NCI-H526 treated with DMSO at 0.1 percent for 48 hours (cell line): ENCODE measurements around the gene OXCT2.
A peak's percentile ranks its signal among the peaks of the same experiment; 100 is the strongest.
"Not testable (repeated sequence)": the region's sequence is repeated elsewhere in the genome, so short reads cannot be mapped to it uniquely, and the experiment has no call there.

Experiments used
- DNase-seq: peaks from one replicate; lab custom pipeline; 2025; lab: John Stamatoyannopoulos, UW

OXCT2 gene

DNA sequence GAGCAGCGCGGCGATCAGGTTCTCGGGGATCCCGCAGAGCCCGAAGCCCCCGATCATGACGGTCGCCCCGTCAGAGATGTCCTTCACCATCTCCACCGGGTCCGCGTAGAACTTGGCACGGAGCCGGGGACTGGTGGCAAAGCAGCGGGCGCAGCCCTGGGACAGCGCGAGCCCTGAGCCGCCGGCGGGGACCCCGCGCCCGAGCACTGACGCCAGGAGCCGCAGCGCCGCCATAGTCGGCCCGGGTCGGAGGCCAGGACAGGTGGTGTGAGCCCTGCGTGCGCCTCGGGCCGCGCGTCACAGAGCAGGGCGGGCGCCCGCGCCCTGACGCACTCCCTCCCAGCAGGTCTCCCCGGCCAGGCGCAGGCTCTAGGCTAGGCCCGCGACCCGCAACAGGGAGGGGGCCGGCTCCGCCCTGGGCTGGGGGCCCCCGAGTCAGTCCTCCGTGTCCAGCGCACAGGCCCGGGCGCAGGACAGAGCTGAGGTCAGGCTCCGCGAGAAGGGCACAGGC lies at the start of gene OXCT2:
OXCT2 (minus strand) TSS at position 327 of the 511 bp plus-strand sequence; CDS start at position 234, 93 bp downstream.
- DNase-seq: not testable (repeated sequence)

- DNase-seq: no peak
Observed at GRCh38 chr1:39819091-39819812, 48.1 kb upstream of the OXCT2 start.

DNA sequence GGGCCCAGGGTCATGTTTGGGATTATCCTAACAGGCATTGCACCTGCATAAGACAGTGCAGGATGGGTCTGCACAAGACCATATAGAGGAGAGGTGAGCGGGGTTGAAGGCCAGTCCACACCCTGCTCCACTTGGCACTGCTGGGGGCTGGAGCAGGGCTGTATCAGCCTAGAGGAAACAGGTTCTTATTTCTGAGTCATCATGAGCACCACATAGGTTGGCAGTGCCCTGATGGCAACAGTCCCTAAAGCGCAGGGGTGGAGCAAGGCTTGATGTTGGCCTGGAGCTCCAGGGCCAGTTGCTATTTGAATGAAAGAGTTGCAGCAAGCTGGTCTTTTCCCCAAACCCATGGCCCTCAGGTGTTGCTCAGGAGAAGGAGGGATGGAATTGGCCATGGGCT lies 47.3 kb upstream of the OXCT2 start:
- DNase-seq: no peak

DNA sequence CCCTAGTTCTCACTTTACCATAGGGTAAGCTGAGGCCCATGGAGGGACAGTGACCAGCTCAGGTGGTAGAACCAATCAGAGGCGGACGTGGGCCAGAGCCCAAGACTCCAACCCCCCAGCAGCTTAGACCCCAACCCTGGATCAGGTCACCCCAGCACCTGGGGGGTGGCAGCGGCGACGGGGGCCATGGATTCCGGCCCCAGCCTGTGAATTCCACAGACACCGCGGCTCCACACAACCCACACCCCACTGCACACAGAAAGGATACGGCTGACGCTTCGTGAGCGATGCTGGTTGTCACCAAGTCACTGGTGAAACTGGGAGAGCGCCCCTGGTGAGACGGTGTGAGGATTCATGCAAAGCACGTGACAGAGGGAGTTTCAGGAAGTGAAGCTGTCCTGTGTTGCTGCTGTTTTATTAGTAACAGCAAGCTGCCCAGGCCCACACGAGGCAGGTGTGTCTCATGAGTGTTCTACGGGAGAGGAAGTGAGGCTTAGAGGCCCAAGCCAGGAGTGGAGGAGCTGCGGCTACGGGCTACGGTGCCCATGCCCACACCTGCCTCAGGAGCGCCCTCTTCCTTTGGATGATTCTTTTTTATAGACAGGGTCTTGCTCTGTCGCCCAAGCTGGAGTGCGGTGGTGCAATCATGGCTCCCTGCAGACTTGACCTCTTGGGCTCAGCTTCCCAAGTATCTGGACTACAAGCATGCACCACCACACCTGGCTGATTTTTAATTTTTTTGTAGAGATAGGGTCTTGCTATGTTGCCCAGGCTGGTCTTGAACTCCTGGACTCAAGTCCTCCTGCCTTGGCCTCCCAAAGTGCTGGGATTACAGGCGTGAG lies 46.2 kb upstream of the OXCT2 start:
- peak; percentile 88 for DNase-seq

- DNase-seq: peak; percentile 59
Observed at GRCh38 chr1:39816415-39817090, 45.4 kb upstream of the OXCT2 start.

GRCh38 chr1:39812913-39813312 lies 41.8 kb upstream of the OXCT2 start:
- no peak for DNase-seq

GRCh38 chr1:39808784-39809517 lies 37.8 kb upstream of the OXCT2 start:
- DNase-seq: no peak

DNA sequence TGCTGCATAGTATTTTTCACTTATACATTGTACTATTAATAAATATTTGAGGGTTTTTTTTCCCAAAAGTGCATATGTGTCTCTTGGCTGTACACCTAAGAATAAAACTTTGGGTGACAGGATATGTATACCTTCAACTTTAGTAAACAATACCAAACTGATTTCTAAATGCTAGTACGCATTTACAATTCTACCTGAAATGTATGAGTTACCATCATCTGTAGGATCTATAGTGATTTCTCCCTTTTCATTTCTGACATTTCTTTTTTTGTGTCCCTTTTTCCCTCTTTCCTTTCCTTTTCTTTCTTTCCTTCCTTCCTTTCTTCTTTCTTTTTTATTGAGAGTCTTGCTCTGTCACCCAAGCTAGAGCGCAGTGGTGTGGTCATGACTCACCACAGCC lies 34.2 kb upstream of the OXCT2 start:
- DNase-seq: no peak

DNA sequence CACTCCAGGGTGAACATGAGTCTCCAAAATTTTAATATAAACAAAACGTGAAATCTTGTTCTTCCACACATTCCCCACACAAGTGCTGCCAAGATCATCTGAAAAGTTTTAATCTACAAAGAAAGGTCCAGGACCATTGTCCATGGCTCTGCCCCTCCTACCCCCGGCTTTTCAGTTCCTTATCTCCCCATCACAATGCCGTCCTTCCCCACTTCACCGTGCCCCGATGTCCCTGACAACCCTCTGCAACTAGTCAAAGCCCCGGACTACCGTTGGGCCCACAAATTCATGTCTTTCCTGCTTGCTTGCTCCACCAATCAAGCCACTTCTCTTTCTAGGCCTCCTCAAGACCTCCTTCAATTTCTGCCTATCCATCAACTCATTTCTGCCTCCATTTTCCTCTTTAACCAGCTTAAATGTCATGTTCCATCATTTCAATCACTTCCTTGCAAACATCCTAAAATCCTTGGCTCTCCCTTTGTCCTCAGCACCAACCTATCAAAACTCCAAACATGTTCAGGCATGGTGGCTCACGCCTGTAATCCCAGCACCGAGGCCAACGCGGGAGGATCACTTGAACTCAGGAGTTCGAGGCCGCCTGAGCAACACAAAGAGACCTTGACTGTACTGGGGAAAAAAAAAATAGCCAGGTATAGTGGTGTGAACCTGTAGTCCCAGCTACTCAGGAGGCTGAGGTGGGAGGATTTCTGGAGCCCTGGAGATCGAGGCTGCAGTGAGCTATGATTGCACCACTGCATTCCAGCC lies 31.5 kb upstream of the OXCT2 start:
- DNase-seq: no peak

DNA sequence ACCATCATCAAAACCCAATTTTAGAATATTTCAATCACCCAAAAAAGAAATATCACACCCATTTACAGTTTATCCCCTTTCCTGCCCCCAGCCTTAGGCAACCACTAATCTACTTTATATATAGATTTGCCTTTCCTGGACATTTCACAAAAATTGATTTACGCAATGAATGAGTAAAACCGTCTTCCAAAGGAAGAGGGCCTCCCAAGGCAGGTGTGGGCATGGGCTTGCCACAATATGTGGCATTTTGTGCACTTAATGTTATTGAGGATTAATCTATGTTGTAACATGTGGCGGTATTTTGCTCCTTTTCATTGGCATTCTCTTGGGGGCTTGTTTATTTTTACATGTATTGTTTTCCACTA lies 29.3 kb upstream of the OXCT2 start:
- no peak for DNase-seq

DNA sequence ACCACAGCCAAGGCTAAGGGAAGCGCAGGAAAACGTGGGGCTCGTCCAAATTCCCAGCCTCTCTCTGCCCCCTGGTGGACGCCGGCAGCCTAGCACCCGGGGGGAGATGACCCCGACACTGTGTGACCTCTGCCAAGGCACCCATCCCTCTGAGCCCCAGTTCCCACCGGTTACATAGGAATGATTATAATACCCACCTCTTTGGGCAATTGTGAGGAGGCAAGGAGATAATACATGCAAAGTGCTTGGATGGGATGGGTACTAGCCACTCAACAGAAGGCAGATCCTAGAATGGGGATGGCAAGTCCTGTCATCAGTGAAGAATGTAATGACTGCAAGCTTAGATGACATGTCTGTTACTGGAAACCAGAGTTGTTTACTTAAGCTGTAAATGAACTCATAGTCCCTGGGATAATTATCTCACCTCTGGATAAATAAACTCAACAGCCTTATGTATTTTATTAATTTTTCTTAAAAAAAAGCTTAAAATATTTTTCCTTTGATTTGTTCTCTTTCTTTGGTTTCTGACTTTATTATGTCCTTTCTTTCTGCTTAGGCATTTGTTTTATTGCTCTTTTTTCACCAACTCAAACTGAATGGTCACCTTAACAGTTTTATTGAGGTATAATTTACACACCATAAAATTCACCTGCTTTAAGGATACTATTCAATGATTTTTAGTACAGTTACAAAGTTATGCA lies 28.8 kb upstream of the OXCT2 start:
- DNase-seq: peak; percentile 59

- DNase-seq: peak; percentile 92
Observed at GRCh38 chr1:39798859-39799769, 28.0 kb upstream of the OXCT2 start.

DNA sequence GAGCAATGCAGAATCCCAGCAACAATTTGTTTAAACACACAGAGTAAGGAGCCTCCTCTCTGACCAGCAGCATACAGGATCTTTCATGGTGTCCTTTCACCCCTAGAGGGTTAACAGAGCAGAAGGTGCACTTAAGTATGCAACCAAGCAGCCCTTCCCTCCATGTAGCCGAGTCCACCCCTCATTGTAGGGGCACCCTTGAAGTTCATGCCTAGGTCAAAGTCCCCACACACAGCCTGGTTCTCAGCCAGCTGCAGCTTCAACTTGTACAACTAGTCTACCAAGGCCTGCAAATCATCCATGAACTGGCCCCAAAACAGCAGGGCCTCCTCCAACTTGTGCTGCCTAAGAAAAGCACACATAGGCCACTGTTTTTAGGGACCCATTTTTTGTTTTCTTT lies 24.5 kb upstream of the OXCT2 start:
- no peak for DNase-seq

DNA sequence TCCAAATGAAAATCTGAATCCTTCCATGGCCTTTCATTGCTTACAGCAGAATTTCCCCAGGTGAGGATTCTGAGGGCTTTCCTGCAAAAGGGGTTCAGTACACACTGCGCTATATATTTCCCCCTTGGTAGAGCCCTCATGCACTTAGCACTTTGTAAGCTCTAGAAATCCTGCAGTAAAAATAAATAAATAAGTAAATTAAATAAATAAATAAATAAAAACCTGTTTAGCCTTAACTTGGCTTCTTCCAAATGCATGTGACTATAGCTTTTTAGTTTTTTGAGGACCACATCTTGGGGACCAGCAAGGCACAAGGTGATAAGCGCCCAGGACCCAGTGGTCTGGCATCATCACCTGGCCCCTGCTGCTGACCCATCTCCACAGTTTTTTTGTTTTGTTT lies 20.7 kb upstream of the OXCT2 start:
- no peak for DNase-seq

GRCh38 chr1:39789571-39790110 lies 18.5 kb upstream of the OXCT2 start:
- DNase-seq: no peak

GRCh38 chr1:39788758-39789570 lies 17.8 kb upstream of the OXCT2 start, which contains the start of gene BMP8B:
TSS of gene BMP8B (minus strand) at chr1:39788865. CDS start at chr1:39788485, 380 bp downstream.
- DNase-seq: peak; percentile 38

- DNase-seq: no peak
Observed at GRCh38 chr1:39788426-39788757, 17.2 kb upstream of the OXCT2 start.

DNA sequence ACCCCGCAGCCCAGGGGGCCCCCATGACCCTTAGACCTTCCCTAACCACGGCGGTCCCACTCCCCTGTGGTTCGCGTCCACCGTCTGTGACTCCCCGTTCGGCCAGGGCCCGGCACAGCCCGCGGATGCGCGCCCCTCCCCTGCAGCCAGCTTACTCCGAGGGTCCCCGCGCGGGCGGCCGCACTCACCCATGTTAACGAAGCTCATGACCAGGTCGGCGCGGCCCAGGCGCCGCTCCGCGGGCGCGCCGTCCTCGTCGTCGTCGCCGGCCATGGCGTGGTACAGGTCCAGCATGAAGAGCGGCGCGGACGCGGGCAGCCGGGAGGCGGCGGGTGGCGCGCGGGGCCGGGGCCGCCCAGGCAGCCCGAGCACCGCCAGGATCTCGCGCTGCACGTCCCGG lies 16.8 kb upstream of the OXCT2 start:
- not testable (repeated sequence) for DNase-seq
